ENCODE data around the gene RNF113B.
A peak's percentile ranks its signal among the peaks of the same experiment; 100 is the strongest.

Gene RNF113B

GRCh38 chr13:98176777-98177608 is at the start of gene RNF113B:
Gene RNF113B, minus strand, starts transcription at chr13:98177269. Its CDS starts 33 bp downstream, at chr13:98177236.
- no peak for DNase-seq

- no peak for DNase-seq
Measured at GRCh38 chr13:98226496-98226895, 49.4 kb upstream of the RNF113B start.

GRCh38 chr13:98225036-98225940 is 48.2 kb upstream of the RNF113B start:
- no peak for DNase-seq

GRCh38 chr13:98224557-98224956 is 47.5 kb upstream of the RNF113B start:
- DNase-seq, result peak in 1 of 2 experiments; percentile 15

GRCh38 chr13:98223741-98224140 is 46.7 kb upstream of the RNF113B start:
- DNase-seq, result peak in 1 of 2 experiments; percentile 31

GRCh38 chr13:98222816-98223215 is 45.7 kb upstream of the RNF113B start:
- no peak for DNase-seq

- DNase-seq, result no peak
Measured at GRCh38 chr13:98222081-98222554, 45.0 kb upstream of the RNF113B start.

GRCh38 chr13:98221234-98221633 is 44.2 kb upstream of the RNF113B start:
- no peak for DNase-seq

- no peak for DNase-seq
Measured at GRCh38 chr13:98220271-98220791, 43.3 kb upstream of the RNF113B start.

GRCh38 chr13:98219685-98220084 is 42.6 kb upstream of the RNF113B start:
- DNase-seq, result no peak

- no peak for DNase-seq
Measured at GRCh38 chr13:98217597-98217996, 40.5 kb upstream of the RNF113B start.

- peak in 1 of 2 experiments; percentile 64 for DNase-seq
Measured at GRCh38 chr13:98216711-98217285, 39.7 kb upstream of the RNF113B start.

GRCh38 chr13:98216135-98216565 is 39.1 kb upstream of the RNF113B start:
- DNase-seq, result peak in 1 of 2 experiments; percentile 87

GRCh38 chr13:98215508-98215907 is 38.4 kb upstream of the RNF113B start:
- no peak for DNase-seq

GRCh38 chr13:98214707-98215106 is 37.6 kb upstream of the RNF113B start:
- peak; percentile 59 to 75 for DNase-seq

- peak; percentile 79 to 95 for DNase-seq
Measured at GRCh38 chr13:98214008-98214643, 37.1 kb upstream of the RNF113B start.

- peak in 1 of 2 experiments; percentile 96 for DNase-seq
Measured at GRCh38 chr13:98213354-98213753, 36.3 kb upstream of the RNF113B start.

GRCh38 chr13:98212763-98213162 is 35.7 kb upstream of the RNF113B start:
- DNase-seq, result peak; percentile 95 to 97

GRCh38 chr13:98208606-98209005 is 31.5 kb upstream of the RNF113B start:
- DNase-seq, result no peak

- DNase-seq, result peak in 1 of 2 experiments; percentile 19
Measured at GRCh38 chr13:98207416-98207815, 30.3 kb upstream of the RNF113B start.

- no peak for DNase-seq
Measured at GRCh38 chr13:98206946-98207345, 29.9 kb upstream of the RNF113B start.

GRCh38 chr13:98204546-98204945 is 27.5 kb upstream of the RNF113B start:
- no peak for DNase-seq
